Measurements from ENCODE around the gene SAMD5.

Gene SAMD5

DNA sequence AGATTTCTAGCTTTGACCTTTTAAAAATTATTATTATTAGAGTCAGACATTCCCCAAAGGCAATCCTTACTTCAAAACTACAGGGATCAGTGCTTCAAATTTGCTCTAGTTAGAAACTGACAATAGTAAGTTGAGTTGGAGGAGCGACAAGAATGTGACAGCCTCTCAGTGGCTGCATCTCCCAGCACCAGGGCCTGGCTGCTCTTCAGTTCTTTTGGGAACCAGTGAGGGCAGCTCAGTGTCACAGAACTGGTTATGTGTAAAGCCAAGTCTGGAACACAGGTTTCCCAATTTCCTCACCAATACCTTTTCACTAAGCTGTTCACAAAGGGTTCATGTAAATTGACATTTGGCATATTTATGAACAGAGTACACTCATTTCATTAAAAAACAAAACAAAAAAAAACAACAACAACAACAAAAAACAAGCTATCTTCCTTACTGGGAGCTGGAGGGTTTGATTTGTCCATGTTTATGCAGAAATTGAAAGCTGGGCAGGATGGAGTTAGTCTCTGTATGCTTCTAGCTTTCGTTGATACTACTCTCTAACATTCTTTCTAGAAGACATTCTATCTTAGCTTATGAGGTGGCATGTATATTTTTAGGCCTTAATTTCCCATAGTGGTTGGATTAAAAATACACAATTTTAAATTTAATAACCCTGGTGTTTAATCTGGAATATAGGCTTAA lies 95.0 kb downstream of the SAMD5 start:
- TF ChIP-seq, protein P1, sequence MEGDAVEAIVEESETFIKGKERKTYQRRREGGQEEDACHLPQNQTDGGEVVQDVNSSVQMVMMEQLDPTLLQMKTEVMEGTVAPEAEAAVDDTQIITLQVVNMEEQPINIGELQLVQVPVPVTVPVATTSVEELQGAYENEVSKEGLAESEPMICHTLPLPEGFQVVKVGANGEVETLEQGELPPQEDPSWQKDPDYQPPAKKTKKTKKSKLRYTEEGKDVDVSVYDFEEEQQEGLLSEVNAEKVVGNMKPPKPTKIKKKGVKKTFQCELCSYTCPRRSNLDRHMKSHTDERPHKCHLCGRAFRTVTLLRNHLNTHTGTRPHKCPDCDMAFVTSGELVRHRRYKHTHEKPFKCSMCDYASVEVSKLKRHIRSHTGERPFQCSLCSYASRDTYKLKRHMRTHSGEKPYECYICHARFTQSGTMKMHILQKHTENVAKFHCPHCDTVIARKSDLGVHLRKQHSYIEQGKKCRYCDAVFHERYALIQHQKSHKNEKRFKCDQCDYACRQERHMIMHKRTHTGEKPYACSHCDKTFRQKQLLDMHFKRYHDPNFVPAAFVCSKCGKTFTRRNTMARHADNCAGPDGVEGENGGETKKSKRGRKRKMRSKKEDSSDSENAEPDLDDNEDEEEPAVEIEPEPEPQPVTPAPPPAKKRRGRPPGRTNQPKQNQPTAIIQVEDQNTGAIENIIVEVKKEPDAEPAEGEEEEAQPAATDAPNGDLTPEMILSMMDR (IDR thresholded peaks at IDR 0.05; ENCODE audit: extremely low read depth, missing control alignments) = no peak
- DNase-seq (ENCODE audit: low spot score) = no peak

DNA sequence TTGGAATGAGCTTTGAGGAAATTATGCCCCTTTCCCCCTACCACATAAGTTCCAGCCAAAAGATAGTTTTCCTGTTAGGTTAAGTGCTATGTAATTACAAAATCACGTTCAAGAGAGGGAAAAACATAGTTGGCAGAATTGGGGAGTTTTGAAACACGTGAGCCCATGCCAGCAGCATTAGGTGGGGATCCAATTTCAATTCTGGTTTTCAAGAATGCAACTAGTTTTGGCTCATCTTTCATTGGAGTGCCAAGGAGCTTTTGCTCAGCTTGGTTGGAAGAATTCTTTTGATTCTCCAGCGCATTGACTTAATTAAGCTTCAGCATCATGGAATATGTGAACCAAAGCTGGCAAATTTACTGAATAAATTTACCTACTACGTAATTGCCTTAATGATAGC lies 95.9 kb downstream of the SAMD5 start:
- TF ChIP-seq, protein P1 (IDR thresholded peaks at IDR 0.05; ENCODE audit: extremely low read depth, missing control alignments) = no peak

DNA sequence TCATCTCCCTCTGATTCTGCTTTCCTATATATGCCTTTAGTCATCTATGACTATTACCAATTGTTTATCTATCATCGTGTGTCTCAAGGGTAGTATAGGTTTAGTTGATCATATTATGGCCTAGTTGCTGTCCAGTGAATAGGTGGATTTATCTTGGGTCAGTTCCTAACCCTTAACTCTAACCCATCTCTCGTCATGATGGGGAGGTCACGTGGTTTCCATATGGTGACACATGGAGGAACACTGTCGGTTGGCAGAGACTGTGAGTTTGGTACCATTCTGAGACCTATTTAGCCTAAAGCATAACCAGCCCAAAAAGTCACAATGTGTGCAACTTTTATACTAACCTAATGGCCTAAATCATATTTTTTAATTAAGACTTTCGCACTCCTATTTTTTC lies 103.5 kb downstream of the SAMD5 start:
- TF ChIP-seq, protein P1 (IDR thresholded peaks at IDR 0.05; ENCODE audit: extremely low read depth, missing control alignments) = no peak

More for the DNA sequence above, 95.9 kb downstream of the SAMD5 start:
- DNase-seq (ENCODE audit: low spot score) = no peak

DNA sequence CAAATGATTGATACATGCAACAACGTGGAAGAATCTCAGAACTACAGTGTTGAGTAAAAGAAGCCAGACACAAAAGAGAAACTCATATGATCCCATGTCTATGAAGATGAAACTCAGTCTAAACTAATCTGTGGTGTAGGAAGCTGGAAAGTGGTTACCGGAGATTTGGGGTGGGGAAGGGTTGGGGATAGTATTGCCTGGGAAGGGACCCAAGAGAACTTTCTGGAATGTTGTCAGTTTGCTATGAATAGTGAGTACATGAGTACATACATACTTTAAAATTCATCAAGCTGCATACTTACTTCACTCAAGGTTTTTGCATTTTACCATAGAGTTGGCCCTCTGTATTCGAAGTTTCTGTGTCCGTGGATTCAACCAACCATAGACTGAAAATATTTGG lies 106.0 kb downstream of the SAMD5 start:
- TF ChIP-seq, protein P1 (IDR thresholded peaks at IDR 0.05; ENCODE audit: extremely low read depth, missing control alignments) = no peak
- no peak for DNase-seq (ENCODE audit: low spot score)

More for the DNA sequence above, 103.5 kb downstream of the SAMD5 start:
- no peak for DNase-seq (ENCODE audit: low spot score)

DNA sequence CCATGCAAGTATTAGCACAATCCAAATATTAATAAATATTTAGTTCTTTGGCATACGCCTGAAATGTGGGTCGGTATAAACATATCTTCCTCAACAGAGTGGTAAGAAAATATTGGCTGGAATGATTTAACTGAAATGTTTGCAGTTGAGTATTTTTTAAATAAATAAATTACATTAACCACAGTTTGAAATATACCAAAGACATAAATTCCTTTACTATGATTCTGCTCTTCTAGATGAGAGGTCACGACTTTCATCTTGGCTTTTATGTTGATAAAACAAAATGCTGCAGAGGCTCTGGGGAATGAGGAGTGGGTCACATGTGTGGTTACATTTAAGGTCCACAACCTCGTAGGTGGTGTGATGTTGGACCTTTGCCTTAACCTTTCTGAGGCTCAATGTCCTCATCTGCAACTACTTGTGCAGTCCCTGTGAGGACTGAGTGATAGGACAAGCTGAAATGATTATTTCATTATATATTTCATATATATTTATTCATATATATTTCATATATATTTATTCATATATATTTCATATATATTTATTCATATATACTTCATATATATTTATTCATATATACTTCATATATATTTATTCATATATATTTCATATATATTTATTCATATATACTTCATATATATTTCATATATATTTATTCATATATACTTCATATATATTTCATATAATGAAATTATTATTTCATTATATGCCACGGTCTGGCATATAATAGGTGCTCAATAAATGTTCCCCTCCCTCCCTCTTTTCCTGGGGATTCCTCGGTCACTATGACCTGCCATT lies 107.4 kb downstream of the SAMD5 start:
- no peak for DNase-seq (ENCODE audit: low spot score)
- TF ChIP-seq, protein P1 (IDR thresholded peaks at IDR 0.05; ENCODE audit: extremely low read depth, missing control alignments) = no peak

DNA sequence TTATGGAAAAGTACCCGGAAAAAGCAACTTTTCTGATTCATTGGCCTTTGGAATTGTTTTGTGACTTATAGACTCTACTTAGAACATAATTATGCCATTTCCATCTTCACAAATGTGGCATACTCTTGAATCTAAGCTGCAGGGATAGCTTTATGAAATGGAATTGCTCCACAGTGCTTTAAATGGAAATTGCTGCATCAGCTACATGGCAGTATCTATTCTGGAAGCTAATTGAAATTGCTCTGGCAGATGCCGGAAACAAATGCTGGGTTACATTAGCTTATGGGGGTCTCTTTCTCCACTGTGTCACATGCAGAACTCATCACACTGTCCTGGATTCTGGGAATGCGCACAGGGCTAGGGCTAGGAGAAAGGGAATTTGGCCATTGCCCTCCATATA lies 108.9 kb downstream of the SAMD5 start:
- TF ChIP-seq, protein P1 (IDR thresholded peaks at IDR 0.05; ENCODE audit: extremely low read depth, missing control alignments) = no peak
- DNase-seq (ENCODE audit: low spot score) = no peak

DNA sequence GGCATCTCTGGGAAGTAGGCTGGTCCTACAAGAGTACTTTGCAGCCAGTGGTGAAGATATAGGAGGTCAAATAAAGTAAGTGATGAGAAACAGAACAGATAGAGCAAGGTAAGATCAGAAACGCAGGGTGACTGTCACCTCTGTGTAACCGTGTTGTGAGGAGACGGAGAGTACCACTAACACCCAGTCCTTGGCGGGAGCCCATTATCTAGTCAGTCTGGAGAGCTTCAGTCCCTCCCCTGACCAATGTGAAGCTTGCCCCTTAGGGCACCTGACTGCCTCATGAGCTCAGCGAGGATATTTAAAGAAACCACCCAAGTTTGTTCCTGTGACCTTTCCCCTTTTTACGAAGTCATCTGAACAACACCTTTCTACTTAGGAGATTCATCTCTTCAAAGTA lies 110.0 kb downstream of the SAMD5 start:
- TF ChIP-seq, protein P1 (IDR thresholded peaks at IDR 0.05; ENCODE audit: extremely low read depth, missing control alignments) = no peak
- no peak for DNase-seq (ENCODE audit: low spot score)
